GM18505 (cell line): ENCODE data around the gene SLIT2.

Source experiments
- ATAC-seq: cut with Tn5 transposase; IDR thresholded peaks from one replicate; pipeline ENCODE4 v1.9.1; 2021; ENCODE audit not compliant: unreplicated experiment
- POLR2A ChIP-seq: IDR thresholded peaks from 4 replicates; pipeline ENCODE4 v1.6.1; 2011; ENCODE audit warnings: borderline replicate concordance; ENCODE audit not compliant: insufficient read depth, insufficient read length; ENCODE audit errors: extremely low read depth

SLIT2 gene, protein sequence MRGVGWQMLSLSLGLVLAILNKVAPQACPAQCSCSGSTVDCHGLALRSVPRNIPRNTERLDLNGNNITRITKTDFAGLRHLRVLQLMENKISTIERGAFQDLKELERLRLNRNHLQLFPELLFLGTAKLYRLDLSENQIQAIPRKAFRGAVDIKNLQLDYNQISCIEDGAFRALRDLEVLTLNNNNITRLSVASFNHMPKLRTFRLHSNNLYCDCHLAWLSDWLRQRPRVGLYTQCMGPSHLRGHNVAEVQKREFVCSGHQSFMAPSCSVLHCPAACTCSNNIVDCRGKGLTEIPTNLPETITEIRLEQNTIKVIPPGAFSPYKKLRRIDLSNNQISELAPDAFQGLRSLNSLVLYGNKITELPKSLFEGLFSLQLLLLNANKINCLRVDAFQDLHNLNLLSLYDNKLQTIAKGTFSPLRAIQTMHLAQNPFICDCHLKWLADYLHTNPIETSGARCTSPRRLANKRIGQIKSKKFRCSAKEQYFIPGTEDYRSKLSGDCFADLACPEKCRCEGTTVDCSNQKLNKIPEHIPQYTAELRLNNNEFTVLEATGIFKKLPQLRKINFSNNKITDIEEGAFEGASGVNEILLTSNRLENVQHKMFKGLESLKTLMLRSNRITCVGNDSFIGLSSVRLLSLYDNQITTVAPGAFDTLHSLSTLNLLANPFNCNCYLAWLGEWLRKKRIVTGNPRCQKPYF (N-terminal part only)

DNA sequence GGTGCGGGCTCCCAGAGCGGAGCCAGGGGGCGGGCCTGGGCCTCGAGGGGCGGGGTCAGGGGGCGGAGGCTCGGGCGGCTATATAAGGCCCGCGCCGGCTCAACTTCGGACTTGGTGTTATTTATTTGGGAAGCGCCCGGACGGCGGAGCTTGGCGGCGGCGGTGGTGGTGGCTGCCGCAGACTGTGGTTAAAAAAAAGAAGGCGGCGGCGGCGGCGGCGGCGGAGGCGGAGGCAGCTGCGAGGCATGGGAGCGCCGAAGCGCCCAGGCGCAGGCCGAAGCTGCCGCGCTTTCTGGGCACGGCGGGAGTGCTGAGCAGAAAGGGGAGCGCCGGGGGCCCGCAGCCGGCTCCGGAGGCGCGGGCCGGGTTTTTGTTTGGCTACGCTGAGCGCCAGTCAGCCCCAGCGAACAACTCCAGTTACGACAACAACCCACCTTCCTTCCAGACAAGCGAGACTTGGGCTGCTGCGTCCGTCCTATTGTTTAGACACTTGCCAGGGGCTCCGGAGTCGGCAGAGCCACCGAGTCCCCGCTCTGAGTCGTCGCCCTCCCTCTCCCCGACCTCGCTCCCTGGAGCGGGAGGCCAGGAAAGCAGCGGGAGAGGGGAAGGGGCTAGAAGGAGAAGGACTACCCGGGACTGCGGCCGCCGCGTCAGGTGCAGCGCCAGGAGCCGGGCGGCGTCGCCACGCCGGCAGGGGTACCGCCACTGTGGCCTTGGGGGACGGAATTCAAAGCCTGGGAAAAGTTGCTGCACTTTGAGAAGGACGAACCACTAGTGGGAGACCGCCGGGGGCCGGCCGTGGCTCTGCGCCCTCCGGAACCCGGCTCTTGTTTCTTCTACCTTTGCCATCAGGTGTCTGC lies at the start of gene SLIT2:
TSS of gene SLIT2 (plus strand) at position 110 of the 860 bp plus-strand sequence. CDS start 1,911 bp downstream, outside the sequence.
- TF ChIP-seq POLR2A: no peak
- ATAC-seq: peak; percentile 89

DNA sequence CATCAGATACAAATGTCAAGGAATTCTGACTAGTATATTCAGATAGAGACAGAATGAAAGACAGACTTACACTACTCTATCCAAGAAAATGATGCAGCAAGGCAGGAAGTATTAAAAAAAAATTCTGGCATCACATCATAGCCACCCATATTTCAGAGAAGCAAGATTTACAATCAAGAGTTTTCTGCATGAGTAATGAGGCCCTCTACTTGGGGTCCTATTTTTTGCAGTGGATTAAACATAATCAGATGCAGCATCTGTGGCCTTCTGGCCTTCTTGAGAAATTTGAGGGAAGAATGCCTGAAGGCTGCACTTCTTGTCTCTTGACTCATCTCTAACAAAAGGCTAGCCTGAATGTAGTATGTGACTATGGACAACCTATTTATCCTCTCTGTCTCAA lies 48.2 kb upstream of the SLIT2 start:
- no peak for ATAC-seq
- TF ChIP-seq POLR2A: no peak

DNA sequence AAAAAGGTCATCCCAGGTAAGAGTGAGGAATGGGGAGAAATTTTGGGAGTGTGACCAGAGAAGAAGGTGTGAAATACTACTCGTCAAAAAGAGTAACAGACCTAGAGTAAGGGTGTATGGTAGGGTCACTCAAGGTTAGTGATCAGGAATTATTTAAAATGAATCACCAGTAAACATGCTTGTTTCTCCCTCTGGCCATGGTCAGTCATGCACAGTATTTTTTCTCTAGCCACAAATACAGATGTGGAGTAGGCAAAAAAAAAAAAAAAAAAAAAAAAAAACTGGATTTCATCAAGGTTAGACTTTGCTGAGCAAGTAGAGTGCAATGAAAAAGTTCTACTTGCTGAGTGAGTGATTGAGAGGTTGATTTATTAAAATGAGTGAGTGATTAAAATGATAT lies 34.2 kb upstream of the SLIT2 start:
- TF ChIP-seq POLR2A: no peak
- no peak for ATAC-seq

DNA sequence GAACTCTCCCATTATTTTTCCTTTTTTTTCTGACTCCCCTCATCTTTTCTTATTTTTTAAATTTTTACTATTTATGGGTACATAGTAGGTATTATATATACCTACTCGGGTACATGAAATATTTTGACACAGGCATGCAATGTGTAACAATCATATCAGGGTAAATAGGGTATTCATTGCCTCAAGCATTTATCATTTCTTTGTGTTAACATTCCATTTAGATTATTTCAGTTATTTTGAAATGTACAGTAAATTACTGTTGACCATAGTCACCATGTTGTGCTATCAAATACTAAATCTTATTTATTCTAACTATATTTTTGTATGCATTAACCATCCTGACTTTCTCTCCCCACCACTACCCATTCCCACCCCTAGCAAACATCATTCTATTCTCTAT lies 33.8 kb upstream of the SLIT2 start:
- no peak for ATAC-seq
- TF ChIP-seq POLR2A: no peak

DNA sequence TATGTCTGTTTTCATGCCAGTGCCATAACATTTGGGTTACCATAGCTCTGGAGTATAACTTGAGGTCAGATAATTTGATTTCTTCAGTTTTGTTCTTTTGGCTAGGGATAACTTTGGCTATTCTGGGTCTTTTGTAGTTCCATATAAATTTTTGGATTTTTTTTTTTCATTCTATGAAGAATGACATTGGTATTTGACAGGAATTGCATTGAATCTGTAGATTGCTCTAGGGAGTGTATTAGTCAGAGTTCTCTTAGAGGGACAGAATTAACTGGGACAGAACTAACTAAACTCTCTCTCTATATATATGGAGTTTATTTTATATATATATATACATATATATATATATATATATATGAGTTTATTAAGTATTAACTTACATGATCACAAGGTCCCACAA lies 32.2 kb upstream of the SLIT2 start:
- no peak for ATAC-seq
- TF ChIP-seq POLR2A: no peak

DNA sequence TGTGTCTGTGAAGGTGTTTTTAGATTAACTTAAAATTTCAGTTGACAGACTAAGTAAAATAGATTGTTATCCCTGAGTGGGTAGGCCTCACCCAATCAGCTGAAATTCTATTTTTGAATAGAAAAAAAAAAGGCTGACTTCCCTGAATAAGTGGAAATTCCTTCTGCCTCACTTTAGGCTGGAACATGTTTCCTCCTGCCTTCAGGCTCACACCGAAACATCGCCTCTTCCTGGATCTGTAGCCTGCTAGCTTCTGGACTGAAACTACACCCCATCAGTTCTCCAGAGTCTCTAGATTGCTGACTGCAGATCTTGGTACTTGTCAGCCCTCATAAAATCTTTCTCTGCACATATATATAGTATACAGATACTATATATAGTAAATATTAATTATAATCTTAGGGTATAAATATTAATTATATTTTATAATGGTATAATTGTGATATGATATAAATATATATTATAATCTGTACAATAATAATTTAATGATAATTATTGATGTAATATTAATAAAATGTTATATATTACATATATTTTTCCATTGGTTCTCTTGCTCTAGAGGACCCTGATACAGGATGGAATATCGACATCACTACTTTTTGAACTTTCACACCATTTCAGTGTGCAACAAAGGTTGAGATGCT lies 13.7 kb upstream of the SLIT2 start:
- TF ChIP-seq POLR2A: no peak
- no peak for ATAC-seq

DNA sequence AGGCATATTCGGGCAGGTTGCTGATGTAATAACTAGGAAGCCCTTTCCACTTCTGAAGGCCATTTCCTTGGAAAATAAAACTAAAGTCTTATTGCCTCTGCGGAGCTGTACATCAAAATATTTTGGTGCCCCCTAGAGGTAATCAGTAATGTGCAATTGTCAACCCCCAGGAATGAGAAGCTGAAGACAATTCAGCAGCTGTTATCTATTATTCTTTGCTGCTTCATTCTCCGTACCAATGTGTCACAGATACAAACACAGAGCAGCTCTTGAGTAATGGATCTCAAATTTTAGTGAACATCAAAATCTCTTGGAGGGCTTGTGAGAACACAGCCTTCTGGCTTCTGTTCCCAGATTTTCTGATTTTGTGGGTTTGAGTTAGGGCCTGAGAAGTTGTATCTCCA lies 3.5 kb upstream of the SLIT2 start:
- ATAC-seq: no peak

DNA sequence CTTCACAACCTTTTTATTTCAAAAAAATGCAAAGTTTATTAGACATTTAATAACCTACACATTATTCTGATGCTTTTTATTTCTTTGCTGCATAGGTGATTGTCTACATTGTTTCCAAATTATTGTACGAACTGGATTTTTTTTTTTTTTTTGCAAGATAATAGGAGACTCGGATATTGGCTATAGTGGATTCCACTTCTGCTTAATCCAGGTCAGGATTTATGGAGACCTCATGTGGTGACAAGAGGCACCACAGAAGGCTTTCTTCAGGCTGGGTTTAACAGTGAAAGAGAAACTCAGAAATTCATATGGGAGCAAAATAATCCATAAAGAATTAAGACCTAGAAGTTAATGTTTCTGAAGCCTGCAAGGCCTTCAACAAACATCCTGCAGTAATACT lies 2.4 kb upstream of the SLIT2 start:
- no peak for TF ChIP-seq POLR2A
- ATAC-seq: no peak

More for the DNA sequence above, 3.5 kb upstream of the SLIT2 start:
- TF ChIP-seq POLR2A: no peak

DNA sequence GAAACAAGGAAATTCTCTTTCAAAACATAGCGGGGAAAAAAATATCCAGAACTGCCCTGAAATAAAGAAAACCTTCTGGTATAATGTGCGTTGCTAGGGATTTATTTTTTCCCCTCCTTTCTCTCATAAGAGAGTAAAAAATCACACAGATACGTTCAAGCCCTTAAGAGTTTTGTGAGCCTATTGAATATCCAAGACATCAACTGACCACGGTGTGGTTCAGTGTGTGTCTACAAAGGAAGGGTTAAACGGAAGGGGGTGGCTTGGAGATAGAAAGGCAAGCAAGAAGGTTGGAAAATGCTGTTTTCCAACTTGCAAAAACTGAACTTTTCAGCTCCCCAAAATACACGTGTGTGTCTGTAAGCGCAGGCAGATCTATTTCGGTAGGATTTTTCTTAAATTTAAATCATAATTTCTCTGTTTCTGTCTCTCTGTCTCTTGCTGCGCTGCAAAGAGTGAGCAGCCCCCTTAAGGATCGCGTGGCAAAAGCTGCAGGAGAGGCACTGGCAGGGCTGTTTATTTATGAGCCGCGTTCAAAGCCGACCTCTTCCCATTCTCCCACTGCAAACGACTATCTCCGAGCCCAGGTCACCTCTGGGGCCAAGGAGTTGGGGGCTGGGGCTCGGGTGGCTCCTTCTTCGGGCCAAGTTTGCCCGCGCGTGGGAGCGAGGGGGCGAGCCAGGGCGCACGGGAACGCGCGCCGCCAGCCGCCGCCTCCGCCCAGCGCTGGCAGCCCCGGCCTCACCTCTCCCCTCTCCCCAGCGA lies 492 bp upstream of the SLIT2 start:
- no peak for ATAC-seq

DNA sequence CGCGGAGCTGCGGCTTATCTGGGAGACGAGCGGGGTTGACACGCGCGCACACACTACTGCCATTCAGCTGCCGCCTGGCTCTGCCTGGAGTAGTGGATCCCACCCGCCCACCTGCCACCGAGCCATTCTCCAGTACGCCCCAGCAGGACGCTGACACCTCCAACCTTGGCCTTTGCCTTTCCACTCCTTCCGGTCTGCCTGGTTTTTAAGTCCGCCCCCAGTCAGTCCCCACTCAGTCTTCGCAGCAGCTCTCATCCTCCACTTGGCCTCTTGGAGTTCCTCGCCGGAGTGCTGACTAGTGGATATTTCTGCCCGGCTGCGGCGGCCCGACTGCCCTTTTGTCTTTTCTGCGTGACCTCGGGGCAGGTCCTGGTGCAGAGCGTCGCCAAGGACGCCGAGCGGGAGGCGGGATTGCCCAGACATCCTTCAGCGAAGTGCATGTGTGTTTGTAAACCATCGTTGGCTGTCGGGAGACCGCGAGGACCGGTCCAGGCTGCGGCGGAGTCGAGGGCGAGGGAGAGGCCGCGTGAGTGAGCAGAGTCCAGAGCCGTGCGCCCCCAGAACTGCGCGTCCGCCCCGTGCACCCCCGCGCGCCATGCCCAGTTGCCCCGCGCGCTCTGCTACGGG lies 1.1 kb downstream of the SLIT2 start:
- no peak for TF ChIP-seq POLR2A
- ATAC-seq: no peak

More for the DNA sequence above, 492 bp upstream of the SLIT2 start:
- TF ChIP-seq POLR2A: no peak

DNA sequence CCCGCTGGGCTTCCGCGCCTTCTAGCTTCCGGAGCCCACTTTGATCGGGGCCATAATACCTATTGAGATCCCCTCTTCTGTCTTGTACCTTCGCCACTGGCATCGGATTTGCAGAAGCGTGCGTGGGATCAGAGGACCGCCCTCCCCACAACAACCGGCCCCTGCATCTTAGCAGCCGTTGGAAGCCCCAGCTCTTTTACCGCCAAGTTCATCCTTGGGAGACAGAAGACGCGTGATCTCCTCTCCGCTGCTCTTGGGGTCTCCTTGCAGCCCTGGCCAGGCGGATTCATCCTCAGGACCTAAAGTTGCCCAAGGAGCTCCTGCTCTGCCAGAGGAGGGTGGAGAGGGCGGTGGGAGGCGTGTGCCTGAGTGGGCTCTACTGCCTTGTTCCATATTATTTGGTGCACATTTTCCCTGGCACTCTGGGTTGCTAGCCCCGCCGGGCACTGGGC lies 1.6 kb downstream of the SLIT2 start:
- ATAC-seq: no peak
- TF ChIP-seq POLR2A: no peak
